ENCODE measurements around the gene PRKG1.

The PRKG1 gene

GRCh38 chr10:51242393-51242792, 168.1 kb downstream of the PRKG1 start:
- no peak overlapping the region for H2AK5ac ChIP-seq (ENCODE audit: low read length)
- no peaks in the 10 kb centered on the region for H3K27me3 ChIP-seq (ENCODE audit: insufficient read depth, low read length)
- no peaks in the 10 kb centered on the region for H3K79me1 ChIP-seq (ENCODE audit: low read length)
- no peaks in the 10 kb centered on the region for H3K9me3 ChIP-seq (ENCODE audit: insufficient read depth, low read depth, low read length)
- H4K91ac ChIP-seq (ENCODE audit: low read depth, low read length) = no peak overlapping the region
- no peak overlapping the region for H3K4me2 ChIP-seq (ENCODE audit: low read length)
- H3K18ac ChIP-seq (ENCODE audit: low read length) = no peak overlapping the region
- no peak overlapping the region for H2BK5ac ChIP-seq (ENCODE audit: low read depth, low read length, poor library complexity)
- no peak overlapping the region for H2AFZ ChIP-seq (ENCODE audit: insufficient read depth, low read length, poor library complexity)
- DNase-seq = no peak
- no peak overlapping the region for H2BK120ac ChIP-seq (ENCODE audit: insufficient read depth, low read length, poor library complexity)
- no peak overlapping the region for H3K23ac ChIP-seq (ENCODE audit: low read length)
- H4K8ac ChIP-seq (ENCODE audit: low read depth, low read length) = no peak overlapping the region
- no peak overlapping the region for H3K27ac ChIP-seq (ENCODE audit: low read depth, low read length)
- H3K4me1 ChIP-seq (ENCODE audit: control insufficient read depth in 1 of 2, insufficient read depth in 2 of 2, low read length in 2 of 2) = peaks cover 0 to 2% of the 10 kb centered on the region in 2 experiments
- H3K9ac ChIP-seq (ENCODE audit: low read length) = no peak overlapping the region
- H3K4ac ChIP-seq (ENCODE audit: low read depth, low read length) = no peak overlapping the region
- no peak overlapping the region for H3K14ac ChIP-seq (ENCODE audit: low read length)
- no peaks in the 10 kb centered on the region for H3K79me2 ChIP-seq (ENCODE audit: control insufficient read depth, insufficient read depth, low read length, poor library complexity)
- H4K12ac ChIP-seq (ENCODE audit: low read depth, low read length) = no peak overlapping the region
- WGBS (ENCODE audit: extremely low coverage, insufficient coverage, insufficient read length) = no CpG with 5 or more reads among the region's 2 CpGs
- H3K4me3 ChIP-seq (ENCODE audit: low read depth, low read length) = no peak overlapping the region
- H3K36me3 ChIP-seq (ENCODE audit: control insufficient read depth in 1 of 2, insufficient read depth in 2 of 2, low read length in 2 of 2) = no peaks in the 10 kb centered on the region
- H2BK12ac ChIP-seq (ENCODE audit: low read length) = no peak overlapping the region

GRCh38 chr10:51244309-51244708, 170.0 kb downstream of the PRKG1 start:
- Histone ChIP-seq H3K9ac (ENCODE audit: low read length) (no peak overlapping the region), H3K27ac (ENCODE audit: low read depth, low read length) (no peak overlapping the region), H2BK12ac (ENCODE audit: low read length) (no peak overlapping the region), H2BK5ac (ENCODE audit: low read depth, low read length, poor library complexity) (no peak overlapping the region), H3K79me1 (ENCODE audit: low read length) (no peaks in the 10 kb centered on the region), H3K27me3 (ENCODE audit: insufficient read depth, low read length) (no peaks in the 10 kb centered on the region), H2AFZ (ENCODE audit: insufficient read depth, low read length, poor library complexity) (no peak overlapping the region), H2AK5ac (ENCODE audit: low read length) (no peak overlapping the region), H3K4me3 (ENCODE audit: low read depth, low read length) (no peak overlapping the region), H3K23ac (ENCODE audit: low read length) (no peak overlapping the region), H4K8ac (ENCODE audit: low read depth, low read length) (no peak overlapping the region), H3K36me3 (ENCODE audit: control insufficient read depth in 1 of 2, insufficient read depth in 2 of 2, low read length in 2 of 2) (no peaks in the 10 kb centered on the region), H2BK120ac (ENCODE audit: insufficient read depth, low read length, poor library complexity) (no peak overlapping the region), H3K79me2 (ENCODE audit: control insufficient read depth, insufficient read depth, low read length, poor library complexity) (no peaks in the 10 kb centered on the region), H3K18ac (ENCODE audit: low read length) (no peak overlapping the region), H3K4ac (ENCODE audit: low read depth, low read length) (no peak overlapping the region), H4K91ac (ENCODE audit: low read depth, low read length) (no peak overlapping the region), H3K9me3 (ENCODE audit: insufficient read depth, low read depth, low read length) (no peaks in the 10 kb centered on the region), H4K12ac (ENCODE audit: low read depth, low read length) (no peak overlapping the region), H3K4me1 (ENCODE audit: control insufficient read depth in 1 of 2, insufficient read depth in 2 of 2, low read length in 2 of 2) (peaks cover 0 to 2% of the 10 kb centered on the region in 2 experiments), H3K14ac (ENCODE audit: low read length) (no peak overlapping the region), H3K4me2 (ENCODE audit: low read length) (no peak overlapping the region)
- DNase-seq = no peak
- no CpG with 5 or more reads among the region's 1 CpG for WGBS (ENCODE audit: extremely low coverage, insufficient coverage, insufficient read length)

DNA sequence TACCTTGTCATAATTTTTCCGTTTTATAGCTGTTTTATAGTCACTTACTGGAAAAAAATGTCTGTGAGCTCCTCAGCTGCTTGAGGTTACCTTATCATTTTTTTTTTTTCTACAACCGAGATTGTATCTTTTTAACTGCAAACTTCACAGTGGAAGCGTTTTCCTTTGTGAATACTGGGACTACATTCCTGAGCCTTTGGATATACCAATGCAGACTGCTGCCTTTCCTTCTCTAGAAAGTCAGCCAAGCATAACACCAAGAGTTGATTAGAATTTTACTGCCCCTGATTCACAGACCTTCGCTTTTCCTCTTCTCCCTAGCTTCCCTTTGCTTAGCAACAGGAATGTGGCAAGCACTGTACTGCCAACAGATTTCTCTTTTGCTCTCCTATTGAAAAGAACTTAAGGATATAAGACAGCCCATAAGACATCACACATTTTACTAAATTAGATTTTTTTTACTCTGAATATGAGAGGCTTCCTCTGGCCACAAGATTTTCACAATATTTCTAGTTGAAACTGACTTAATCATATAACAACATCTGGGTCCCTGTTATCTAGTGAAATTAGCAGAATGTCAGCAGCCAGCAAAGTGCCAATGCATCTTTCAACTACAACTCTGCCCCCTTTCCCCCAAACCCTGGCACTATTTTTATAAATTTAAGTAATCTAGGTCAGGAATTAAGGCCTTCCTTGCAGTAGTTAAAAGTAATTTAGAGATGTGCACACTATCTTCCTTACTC, 170.6 kb downstream of the PRKG1 start:
- no peaks in the 10 kb centered on the region for H3K27me3 ChIP-seq (ENCODE audit: insufficient read depth, low read length)
- peaks cover 0 to 2% of the 10 kb centered on the region in 2 experiments for H3K4me1 ChIP-seq (ENCODE audit: control insufficient read depth in 1 of 2, insufficient read depth in 2 of 2, low read length in 2 of 2)
- H4K8ac ChIP-seq (ENCODE audit: low read depth, low read length) = no peak overlapping the region
- DNase-seq = peak in 1 of 2 donors; percentile 40
- H3K9me3 ChIP-seq (ENCODE audit: insufficient read depth, low read depth, low read length) = no peaks in the 10 kb centered on the region
- H3K18ac ChIP-seq (ENCODE audit: low read length) = no peak overlapping the region
- no peaks in the 10 kb centered on the region for H3K79me2 ChIP-seq (ENCODE audit: control insufficient read depth, insufficient read depth, low read length, poor library complexity)
- H2AFZ ChIP-seq (ENCODE audit: insufficient read depth, low read length, poor library complexity) = no peak overlapping the region
- H3K23ac ChIP-seq (ENCODE audit: low read length) = no peak overlapping the region
- H3K27ac ChIP-seq (ENCODE audit: low read depth, low read length) = no peak overlapping the region
- H2BK12ac ChIP-seq (ENCODE audit: low read length) = no peak overlapping the region
- H3K9ac ChIP-seq (ENCODE audit: low read length) = no peak overlapping the region
- no peak overlapping the region for H3K14ac ChIP-seq (ENCODE audit: low read length)
- H2AK5ac ChIP-seq (ENCODE audit: low read length) = no peak overlapping the region
- WGBS (ENCODE audit: extremely low coverage, insufficient coverage, insufficient read length) = no CpG with 5 or more reads among the region's 4 CpGs
- no peak overlapping the region for H3K4ac ChIP-seq (ENCODE audit: low read depth, low read length)
- no peaks in the 10 kb centered on the region for H3K36me3 ChIP-seq (ENCODE audit: control insufficient read depth in 1 of 2, insufficient read depth in 2 of 2, low read length in 2 of 2)
- no peak overlapping the region for H4K12ac ChIP-seq (ENCODE audit: low read depth, low read length)
- no peak overlapping the region for H4K91ac ChIP-seq (ENCODE audit: low read depth, low read length)
- no peak overlapping the region for H3K4me2 ChIP-seq (ENCODE audit: low read length)
- no peak overlapping the region for H2BK120ac ChIP-seq (ENCODE audit: insufficient read depth, low read length, poor library complexity)
- no peak overlapping the region for H3K4me3 ChIP-seq (ENCODE audit: low read depth, low read length)
- H2BK5ac ChIP-seq (ENCODE audit: low read depth, low read length, poor library complexity) = no peak overlapping the region
- no peaks in the 10 kb centered on the region for H3K79me1 ChIP-seq (ENCODE audit: low read length)

DNA sequence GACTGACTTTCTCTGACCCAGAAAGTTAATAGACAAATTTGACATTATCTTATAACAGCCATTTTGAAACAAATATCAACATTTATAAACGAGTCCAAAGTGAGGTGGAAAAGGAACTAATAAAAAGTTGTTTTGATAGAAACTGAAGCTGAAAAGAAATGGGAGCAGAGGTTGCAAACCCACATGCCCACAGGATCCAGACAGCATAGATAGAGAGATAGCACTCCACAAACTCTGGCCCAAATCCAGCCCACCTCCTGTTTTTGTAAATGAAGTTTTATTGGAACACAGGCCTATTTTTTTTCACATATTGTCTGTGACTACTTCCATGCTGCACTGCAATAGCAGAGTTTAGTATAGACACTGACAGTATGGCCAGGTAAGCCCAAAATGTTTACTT, 171.9 kb downstream of the PRKG1 start:
- Histone ChIP-seq H3K79me2 (ENCODE audit: control insufficient read depth, insufficient read depth, low read length, poor library complexity) (no peaks in the 10 kb centered on the region), H2BK5ac (ENCODE audit: low read depth, low read length, poor library complexity) (no peak overlapping the region), H2AK5ac (ENCODE audit: low read length) (no peak overlapping the region), H4K8ac (ENCODE audit: low read depth, low read length) (no peak overlapping the region), H3K4ac (ENCODE audit: low read depth, low read length) (no peak overlapping the region), H2BK120ac (ENCODE audit: insufficient read depth, low read length, poor library complexity) (no peak overlapping the region), H3K9me3 (ENCODE audit: insufficient read depth, low read depth, low read length) (no peaks in the 10 kb centered on the region), H3K14ac (ENCODE audit: low read length) (no peak overlapping the region), H4K12ac (ENCODE audit: low read depth, low read length) (no peak overlapping the region), H3K4me1 (ENCODE audit: control insufficient read depth in 1 of 2, insufficient read depth in 2 of 2, low read length in 2 of 2) (peaks cover 0 to 2% of the 10 kb centered on the region in 2 experiments), H3K36me3 (ENCODE audit: control insufficient read depth in 1 of 2, insufficient read depth in 2 of 2, low read length in 2 of 2) (no peaks in the 10 kb centered on the region), H3K4me2 (ENCODE audit: low read length) (no peak overlapping the region), H3K4me3 (ENCODE audit: low read depth, low read length) (no peak overlapping the region), H2BK12ac (ENCODE audit: low read length) (no peak overlapping the region), H2AFZ (ENCODE audit: insufficient read depth, low read length, poor library complexity) (no peak overlapping the region), H3K27me3 (ENCODE audit: insufficient read depth, low read length) (no peaks in the 10 kb centered on the region), H4K91ac (ENCODE audit: low read depth, low read length) (no peak overlapping the region), H3K27ac (ENCODE audit: low read depth, low read length) (no peak overlapping the region), H3K18ac (ENCODE audit: low read length) (no peak overlapping the region), H3K79me1 (ENCODE audit: low read length) (no peaks in the 10 kb centered on the region), H3K23ac (ENCODE audit: low read length) (no peak overlapping the region), H3K9ac (ENCODE audit: low read length) (no peak overlapping the region)
- no CpG with 5 or more reads among the region's 1 CpG for WGBS (ENCODE audit: extremely low coverage, insufficient coverage, insufficient read length)
- DNase-seq = peak in 1 of 2 donors; percentile 24

Data from trophoblast cell (in vitro differentiated cells and primary cell).